Mesendoderm (in vitro differentiated cells): ENCODE data around the gene CACNB2.

Experiments
- DNase-seq: peaks from one replicate; pipeline ENCODE4 v3.0.0; 2013
- H2AK5ac ChIP-seq: 2 replicates; pipeline ENCODE4 v1.6.1; 2013; ENCODE audit warnings: low read length, inconsistent platforms
- H2BK120ac ChIP-seq: 2 replicates; pipeline ENCODE4 v1.6.1; 2013; ENCODE audit warnings: low read depth, mild to moderate bottlenecking, low read length, moderate library complexity, mixed read lengths
- H2BK15ac ChIP-seq: replicated peaks from 2 replicates; pipeline ENCODE4 v1.6.1; 2013; ENCODE audit warnings: low read depth, mild to moderate bottlenecking, moderate library complexity
- H2BK5ac ChIP-seq: 2 replicates; pipeline ENCODE4 v1.6.1; 2013; ENCODE audit warnings: low read length, inconsistent platforms
- H3K18ac ChIP-seq: 2 replicates; pipeline ENCODE4 v1.6.1; 2013; ENCODE audit warnings: mild to moderate bottlenecking, low read length, mixed read lengths
- H3K23ac ChIP-seq: one replicate; pipeline ENCODE4 v1.6.1; 2013; ENCODE audit warnings: low read length
- H3K27ac ChIP-seq: 2 replicates; pipeline ENCODE4 v1.5.1; 2013; ENCODE audit warnings: low read depth, mild to moderate bottlenecking, inconsistent platforms, low read length, moderate library complexity
- H3K27me3 ChIP-seq: 2 replicates; pipeline ENCODE4 v1.6.1; 2013; ENCODE audit warnings: low read length, control low read depth, mild to moderate bottlenecking, inconsistent platforms; ENCODE audit not compliant: insufficient read depth, poor library complexity
- H3K36me3 ChIP-seq: 2 replicates; pipeline ENCODE4 v1.6.1; 2013; ENCODE audit warnings: low read length, inconsistent platforms; ENCODE audit not compliant: control insufficient read depth, insufficient read depth
- H3K4ac ChIP-seq: one replicate; pipeline ENCODE4 v1.6.1; 2013; ENCODE audit warnings: low read depth, mild to moderate bottlenecking, low read length, moderate library complexity
- H3K4me1 ChIP-seq: 2 replicates; pipeline ENCODE4 v1.6.1; 2013; ENCODE audit warnings: low read depth, low read length, inconsistent platforms; ENCODE audit not compliant: control insufficient read depth
- H3K4me2 ChIP-seq: 2 replicates; pipeline ENCODE4 v1.6.1; 2013; ENCODE audit warnings: low read length
- H3K4me3 ChIP-seq: 2 replicates; pipeline ENCODE4 v1.5.1; 2013; ENCODE audit warnings: mild to moderate bottlenecking, low read length
- H3K56ac ChIP-seq: one replicate; pipeline ENCODE4 v1.6.1; 2013; ENCODE audit warnings: low read length
- H3K79me1 ChIP-seq: 2 replicates; pipeline ENCODE4 v1.6.1; 2013; ENCODE audit warnings: low read length, inconsistent platforms
- H3K79me2 ChIP-seq: 2 replicates; pipeline ENCODE4 v1.6.1; 2013; ENCODE audit warnings: mild to moderate bottlenecking, low read length; ENCODE audit not compliant: control insufficient read depth, insufficient read depth
- H3K9ac ChIP-seq: 2 replicates; pipeline ENCODE4 v1.6.1; 2013; ENCODE audit warnings: low read length, inconsistent platforms
- H4K5ac ChIP-seq: one replicate; pipeline ENCODE4 v1.6.1; 2013; ENCODE audit warnings: low read length
- H4K8ac ChIP-seq: one replicate; pipeline ENCODE4 v1.6.1; 2013; ENCODE audit warnings: low read depth, mild to moderate bottlenecking, control low read depth, low read length, moderate library complexity
- WGBS: extraction: QIAGEN DNeasy Blood & Tissue Kit; methylation state at CpG from one replicate; pipeline ENCODE4 v1.1.7; 2013; ENCODE audit warnings: low lambda C conversion rate, missing lambda C conversion rate; ENCODE audit not compliant: insufficient coverage; ENCODE audit errors: extremely low coverage; 5-methylcytosine and 5-hydroxymethylcytosine counted together

CACNB2 gene

GRCh38 chr10:18195060-18195799 is 55.0 kb downstream of the CACNB2 start:
- no peak for DNase-seq
- no peaks in the 10 kb centered on the region for H3K79me2 ChIP-seq
- no peak overlapping the region for H2BK120ac ChIP-seq
- no peak overlapping the region for H3K18ac ChIP-seq
- no peak overlapping the region for H3K9ac ChIP-seq
- no peak overlapping the region for H3K4me3 ChIP-seq
- H3K79me1 ChIP-seq, result no peaks in the 10 kb centered on the region
- no peak overlapping the region for H3K56ac ChIP-seq
- H3K36me3 ChIP-seq, result no peaks in the 10 kb centered on the region
- H3K4ac ChIP-seq, result no peak overlapping the region
- H2AK5ac ChIP-seq, result no peak overlapping the region
- no peak overlapping the region for H2BK15ac ChIP-seq
- H3K27ac ChIP-seq, result no peak overlapping the region
- H3K4me1 ChIP-seq, result no peaks in the 10 kb centered on the region
- WGBS, result no CpG with 5 or more reads among the region's 10 CpGs
- no peak overlapping the region for H4K5ac ChIP-seq
- no peak overlapping the region for H3K4me2 ChIP-seq
- H3K23ac ChIP-seq, result no peak overlapping the region
- H3K27me3 ChIP-seq, result no peaks in the 10 kb centered on the region
- H4K8ac ChIP-seq, result no peak overlapping the region
- no peak overlapping the region for H2BK5ac ChIP-seq

- H2AK5ac ChIP-seq, result no peak overlapping the region
Observed at GRCh38 chr10:18196806-18197550, 56.8 kb downstream of the CACNB2 start.

GRCh38 chr10:18197706-18198105 is 57.5 kb downstream of the CACNB2 start:
- WGBS, result no CpG with 5 or more reads among the region's 2 CpGs
- H3K79me2 ChIP-seq, result no peaks in the 10 kb centered on the region
- no peak overlapping the region for H3K23ac ChIP-seq

More at GRCh38 chr10:18196806-18197550, 56.8 kb downstream of the CACNB2 start:
- H3K18ac ChIP-seq, result no peak overlapping the region
- H3K36me3 ChIP-seq, result no peaks in the 10 kb centered on the region
- H2BK120ac ChIP-seq, result no peak overlapping the region
- H3K4me3 ChIP-seq, result no peak overlapping the region
- H3K4me2 ChIP-seq, result no peak overlapping the region
- WGBS, result no CpG with 5 or more reads among the region's 2 CpGs
- H2BK5ac ChIP-seq, result no peak overlapping the region
- H3K4me1 ChIP-seq, result no peaks in the 10 kb centered on the region
- no peak overlapping the region for H2BK15ac ChIP-seq
- H4K8ac ChIP-seq, result no peak overlapping the region
- H3K56ac ChIP-seq, result no peak overlapping the region
- no peak overlapping the region for H3K9ac ChIP-seq
- H3K27ac ChIP-seq, result no peak overlapping the region
- no peaks in the 10 kb centered on the region for H3K79me1 ChIP-seq
- H3K27me3 ChIP-seq, result no peaks in the 10 kb centered on the region
- H3K23ac ChIP-seq, result no peak overlapping the region
- no peak overlapping the region for H4K5ac ChIP-seq
- H3K4ac ChIP-seq, result no peak overlapping the region
- DNase-seq, result peak; percentile 37
- no peaks in the 10 kb centered on the region for H3K79me2 ChIP-seq

GRCh38 chr10:18201877-18202276 is 61.7 kb downstream of the CACNB2 start:
- Histone ChIP-seq H3K27me3 (no peaks in the 10 kb centered on the region), H2AK5ac (no peak overlapping the region), H3K4me3 (no peak overlapping the region), H3K79me2 (no peaks in the 10 kb centered on the region), H2BK15ac (no peak overlapping the region), H3K4me1 (no peaks in the 10 kb centered on the region), H3K79me1 (no peaks in the 10 kb centered on the region), H3K9ac (no peak overlapping the region), H4K8ac (no peak overlapping the region), H3K4ac (no peak overlapping the region), H3K56ac (no peak overlapping the region), H3K4me2 (no peak overlapping the region), H2BK120ac (no peak overlapping the region), H4K5ac (no peak overlapping the region), H2BK5ac (no peak overlapping the region), H3K27ac (no peak overlapping the region), H3K18ac (no peak overlapping the region), H3K36me3 (no peaks in the 10 kb centered on the region), H3K23ac (no peak overlapping the region)
- no peak for DNase-seq

More at GRCh38 chr10:18197706-18198105, 57.5 kb downstream of the CACNB2 start:
- DNase-seq, result no peak
- Histone ChIP-seq H4K8ac (no peak overlapping the region), H2BK15ac (no peak overlapping the region), H4K5ac (no peak overlapping the region), H3K27ac (no peak overlapping the region), H3K79me1 (no peaks in the 10 kb centered on the region), H3K4me1 (no peaks in the 10 kb centered on the region), H3K4me3 (no peak overlapping the region), H2BK5ac (no peak overlapping the region), H3K56ac (no peak overlapping the region), H3K36me3 (no peaks in the 10 kb centered on the region), H2BK120ac (no peak overlapping the region), H2AK5ac (no peak overlapping the region), H3K27me3 (no peaks in the 10 kb centered on the region), H3K18ac (no peak overlapping the region), H3K9ac (no peak overlapping the region), H3K4ac (no peak overlapping the region), H3K4me2 (no peak overlapping the region)

- Histone ChIP-seq H2BK15ac (no peak overlapping the region), H3K27me3 (no peaks in the 10 kb centered on the region), H2AK5ac (no peak overlapping the region), H3K36me3 (no peaks in the 10 kb centered on the region), H3K79me2 (no peaks in the 10 kb centered on the region), H3K23ac (no peak overlapping the region), H4K5ac (no peak overlapping the region), H3K4ac (no peak overlapping the region), H4K8ac (no peak overlapping the region), H3K79me1 (no peaks in the 10 kb centered on the region), H3K4me1 (no peaks in the 10 kb centered on the region), H3K56ac (no peak overlapping the region), H3K9ac (no peak overlapping the region), H3K27ac (no peak overlapping the region), H3K4me3 (no peak overlapping the region), H3K4me2 (no peak overlapping the region), H2BK120ac (no peak overlapping the region), H3K18ac (no peak overlapping the region), H2BK5ac (no peak overlapping the region)
- no CpG with 5 or more reads among the region's 6 CpGs for WGBS
- DNase-seq, result no peak
Observed at GRCh38 chr10:18202680-18203460, 62.6 kb downstream of the CACNB2 start.
